ENCODE results near the gene ZNF507. TPM values are rescaled to one million over a fixed set of nuclear protein-coding genes. Genes with fewer than 3 reads are reported as not detected.

Gene ZNF507
- total RNA-seq: 10 to 100 TPM; 29.6 to 32.9 TPM
- 6.5 TPM for polyA plus RNA-seq

DNA sequence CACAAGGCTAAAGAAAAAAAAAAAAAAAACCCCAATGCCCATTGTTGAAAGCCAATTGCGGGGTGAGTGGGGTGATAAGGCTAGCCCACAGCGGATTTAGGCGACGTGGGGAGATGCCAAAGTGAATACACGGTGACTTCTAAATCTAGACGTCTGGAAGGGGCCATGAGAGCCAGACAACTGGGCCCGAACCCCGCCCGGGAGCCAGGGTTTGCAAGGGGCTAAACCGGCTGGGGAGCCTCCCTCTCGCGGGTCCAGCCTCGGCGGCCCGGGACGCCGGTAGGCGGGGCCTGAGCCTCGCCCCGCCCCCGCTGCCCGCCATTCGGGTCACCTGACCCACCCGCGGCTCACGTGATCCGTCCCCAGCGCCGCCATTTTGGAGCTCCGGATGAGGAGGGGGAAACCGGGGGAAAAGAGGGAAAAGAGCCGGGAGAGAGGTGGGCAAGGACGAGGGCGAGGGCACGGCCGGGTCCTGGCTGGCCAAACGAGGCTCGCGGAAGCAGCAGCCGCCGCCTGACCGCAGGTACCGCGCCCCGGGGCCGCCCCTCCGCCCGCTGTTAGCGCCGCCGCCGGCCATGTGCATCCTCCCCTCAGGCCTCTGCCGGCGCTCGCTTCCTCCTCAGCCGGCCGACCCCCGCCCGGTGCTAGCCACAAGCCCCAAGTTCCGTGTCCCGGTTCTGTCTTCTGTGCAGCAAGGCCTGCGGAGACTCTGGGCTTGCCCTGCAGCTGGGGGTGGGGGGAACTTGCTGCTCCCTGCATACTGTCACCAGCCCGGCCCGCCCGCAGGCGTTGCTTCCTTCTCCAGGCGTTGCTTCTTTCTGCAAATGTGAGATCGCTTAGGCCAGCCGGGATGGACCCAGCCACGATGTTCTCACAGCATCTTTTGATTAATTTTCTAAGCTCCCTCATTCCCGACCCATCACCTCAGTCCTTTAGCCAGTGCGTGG is at the start of gene ZNF507:
TSS of gene ZNF507 (plus strand) at position 350 of the 947 bp plus-strand sequence. CDS start 7,221 bp downstream, outside the sequence.
- no peaks in the 10 kb centered on the region for H3K9me3 ChIP-seq (ENCODE audit: low read length)
- H3K27me3 Mint-ChIP-seq: peaks cover 4 to 6% of the 10 kb centered on the region in 2 donors
- ChIA-PET POLR2A (interaction anchor here (1.5 to 1.6 kb wide), 2 partner anchors 60 to 235 kb away, joined by 3 to 11 read pairs; partner anchors contain the start of gene DPY19L3), CTCF (interaction anchor here (0.9 to 2.1 kb wide), 2 partner anchors 59 to 224 kb away, joined by 4 to 5 read pairs; partner anchors contain the start of gene DPY19L3)
- H3K27ac Mint-ChIP-seq: peak within 1 kb of the TSS; percentile 81 to 99 (median 97)
- peak within 1 kb of the TSS; percentile 92 to 100 (median 97) for H3K4me3 Mint-ChIP-seq
- peak within 1 kb of the TSS; percentile 75 for H3K27ac ChIP-seq (ENCODE audit: low read depth, low read length)
- H3K4me1 ChIP-seq (ENCODE audit: insufficient read depth, low read length): peaks cover 39% of the 10 kb centered on the region
- peak; percentile 77 to 85 (median 77) for DNase-seq
- peaks cover 38 to 48% (median 44%) of the 10 kb centered on the region in 3 donors for H3K4me1 Mint-ChIP-seq
- H3K36me3 Mint-ChIP-seq: peaks cover 2 to 40% (median 9%) of the 10 kb centered on the region in 3 donors
- no peaks in the 10 kb centered on the region for H3K9me3 Mint-ChIP-seq
- H3K27me3 ChIP-seq (ENCODE audit: insufficient read depth, low read length, poor library complexity, severe bottlenecking): no peaks in the 10 kb centered on the region
- H3K36me3 ChIP-seq (ENCODE audit: insufficient read depth, low read length): peaks cover 18% of the 10 kb centered on the region
- H3K4me3 ChIP-seq (ENCODE audit: low read length): peak within 1 kb of the TSS; percentile 95

GRCh38 chr19:32296694-32297093 is 48.7 kb upstream of the ZNF507 start:
- no peak overlapping the region for H3K4me3 ChIP-seq (ENCODE audit: low read length)
- H3K9me3 Mint-ChIP-seq: peaks cover 3 to 15% (median 7%) of the 10 kb centered on the region in 5 donors
- DNase-seq: no peak
- H3K36me3 ChIP-seq (ENCODE audit: insufficient read depth, low read length): no peaks in the 10 kb centered on the region
- no peaks in the 10 kb centered on the region for H3K4me1 ChIP-seq (ENCODE audit: insufficient read depth, low read length)
- H3K36me3 Mint-ChIP-seq: no peaks in the 10 kb centered on the region
- peaks cover 5 to 16% of the 10 kb centered on the region in 2 donors for H3K27me3 Mint-ChIP-seq
- no peak overlapping the region for H3K27ac ChIP-seq (ENCODE audit: low read depth, low read length)
- H3K4me1 Mint-ChIP-seq: no peaks in the 10 kb centered on the region
- CTCF ChIA-PET: no interaction called here
- H3K4me3 Mint-ChIP-seq: no peak overlapping the region
- no peaks in the 10 kb centered on the region for H3K9me3 ChIP-seq (ENCODE audit: low read length)
- POLR2A ChIA-PET: no interaction called here
- no peak overlapping the region for H3K27ac Mint-ChIP-seq
- no peaks in the 10 kb centered on the region for H3K27me3 ChIP-seq (ENCODE audit: insufficient read depth, low read length, poor library complexity, severe bottlenecking)

DNA sequence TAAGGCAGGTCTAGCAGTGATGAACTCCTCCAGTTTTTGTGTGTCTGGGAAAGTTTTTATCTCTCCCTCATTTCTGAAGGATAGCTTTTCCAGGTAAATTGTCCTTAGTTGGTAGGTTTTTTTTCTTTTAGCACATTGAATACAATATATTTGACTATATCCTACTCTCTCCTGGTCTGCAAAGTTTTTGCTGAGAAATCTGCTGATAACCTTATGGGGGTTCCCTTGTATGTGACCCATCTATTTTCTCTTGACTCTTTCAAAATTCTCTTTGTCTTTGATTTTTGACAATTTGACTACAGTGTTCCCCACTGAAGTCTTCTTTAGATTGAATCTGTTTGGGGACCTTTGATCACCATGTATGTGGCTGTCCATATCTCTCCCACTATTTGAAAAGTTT is 42.6 kb upstream of the ZNF507 start:
- Mint-ChIP-seq H3K27me3 (peaks cover 4 to 50% of the 10 kb centered on the region in 2 donors), H3K27ac (no peak overlapping the region), H3K4me3 (no peak overlapping the region), H3K4me1 (no peaks in the 10 kb centered on the region), H3K9me3 (peaks cover 21 to 32% (median 29%) of the 10 kb centered on the region in 5 donors), H3K36me3 (peaks cover 0 to 5% (median 0%) of the 10 kb centered on the region in 3 donors)
- no peaks in the 10 kb centered on the region for H3K27me3 ChIP-seq (ENCODE audit: insufficient read depth, low read length, poor library complexity, severe bottlenecking)
- H3K4me3 ChIP-seq (ENCODE audit: low read length): no peak overlapping the region
- POLR2A ChIA-PET: no interaction called here
- CTCF ChIA-PET: no interaction called here
- no peaks in the 10 kb centered on the region for H3K4me1 ChIP-seq (ENCODE audit: insufficient read depth, low read length)
- no peaks in the 10 kb centered on the region for H3K36me3 ChIP-seq (ENCODE audit: insufficient read depth, low read length)
- no peaks in the 10 kb centered on the region for H3K9me3 ChIP-seq (ENCODE audit: low read length)
- DNase-seq: no peak
- H3K27ac ChIP-seq (ENCODE audit: low read depth, low read length): no peak overlapping the region

DNA sequence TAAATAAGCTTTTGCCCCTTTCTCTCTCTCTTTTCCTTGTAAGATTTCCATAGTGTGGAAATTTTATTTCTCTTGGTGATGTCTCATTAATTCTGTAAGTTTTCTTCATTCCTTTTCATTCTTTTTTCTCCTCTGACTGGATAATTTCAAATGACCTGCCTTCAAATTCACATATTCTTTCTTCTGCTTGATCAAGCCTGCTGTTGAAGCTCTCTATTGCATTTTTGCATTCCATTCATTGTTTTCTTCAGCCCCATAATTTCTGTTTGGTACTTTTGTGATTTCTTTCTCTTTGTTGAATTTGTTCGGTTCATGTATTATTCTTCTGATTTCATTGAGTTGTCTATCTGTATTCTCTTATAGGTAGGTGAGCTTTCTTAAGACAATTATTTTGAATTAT is 42.2 kb upstream of the ZNF507 start:
- Mint-ChIP-seq H3K4me3 (no peak overlapping the region), H3K27me3 (peaks cover 4 to 55% of the 10 kb centered on the region in 2 donors), H3K4me1 (no peaks in the 10 kb centered on the region), H3K36me3 (peaks cover 0 to 5% (median 0%) of the 10 kb centered on the region in 3 donors), H3K9me3 (peaks cover 21 to 32% (median 29%) of the 10 kb centered on the region in 5 donors), H3K27ac (no peak overlapping the region)
- H3K36me3 ChIP-seq (ENCODE audit: insufficient read depth, low read length): no peaks in the 10 kb centered on the region
- DNase-seq: no peak
- ChIA-PET POLR2A (no interaction called here), CTCF (no interaction called here)
- no peaks in the 10 kb centered on the region for H3K9me3 ChIP-seq (ENCODE audit: low read length)
- H3K4me3 ChIP-seq (ENCODE audit: low read length): no peak overlapping the region
- no peaks in the 10 kb centered on the region for H3K27me3 ChIP-seq (ENCODE audit: insufficient read depth, low read length, poor library complexity, severe bottlenecking)
- no peaks in the 10 kb centered on the region for H3K4me1 ChIP-seq (ENCODE audit: insufficient read depth, low read length)
- no peak overlapping the region for H3K27ac ChIP-seq (ENCODE audit: low read depth, low read length)

GRCh38 chr19:32307591-32307990 is 37.8 kb upstream of the ZNF507 start:
- ChIA-PET CTCF (no interaction called here), POLR2A (no interaction called here)
- peaks cover 20 to 72% of the 10 kb centered on the region in 2 donors for H3K27me3 Mint-ChIP-seq
- H3K4me1 Mint-ChIP-seq: no peaks in the 10 kb centered on the region
- DNase-seq: no peak
- H3K27me3 ChIP-seq (ENCODE audit: insufficient read depth, low read length, poor library complexity, severe bottlenecking): peaks cover 3% of the 10 kb centered on the region
- no peaks in the 10 kb centered on the region for H3K9me3 ChIP-seq (ENCODE audit: low read length)
- H3K4me1 ChIP-seq (ENCODE audit: insufficient read depth, low read length): no peaks in the 10 kb centered on the region
- peaks cover 0 to 5% (median 0%) of the 10 kb centered on the region in 3 donors for H3K36me3 Mint-ChIP-seq
- H3K4me3 ChIP-seq (ENCODE audit: low read length): no peak overlapping the region
- H3K4me3 Mint-ChIP-seq: no peak overlapping the region
- H3K27ac Mint-ChIP-seq: no peak overlapping the region
- H3K27ac ChIP-seq (ENCODE audit: low read depth, low read length): no peak overlapping the region
- peaks cover 10 to 23% (median 16%) of the 10 kb centered on the region in 5 donors for H3K9me3 Mint-ChIP-seq
- no peaks in the 10 kb centered on the region for H3K36me3 ChIP-seq (ENCODE audit: insufficient read depth, low read length)

DNA sequence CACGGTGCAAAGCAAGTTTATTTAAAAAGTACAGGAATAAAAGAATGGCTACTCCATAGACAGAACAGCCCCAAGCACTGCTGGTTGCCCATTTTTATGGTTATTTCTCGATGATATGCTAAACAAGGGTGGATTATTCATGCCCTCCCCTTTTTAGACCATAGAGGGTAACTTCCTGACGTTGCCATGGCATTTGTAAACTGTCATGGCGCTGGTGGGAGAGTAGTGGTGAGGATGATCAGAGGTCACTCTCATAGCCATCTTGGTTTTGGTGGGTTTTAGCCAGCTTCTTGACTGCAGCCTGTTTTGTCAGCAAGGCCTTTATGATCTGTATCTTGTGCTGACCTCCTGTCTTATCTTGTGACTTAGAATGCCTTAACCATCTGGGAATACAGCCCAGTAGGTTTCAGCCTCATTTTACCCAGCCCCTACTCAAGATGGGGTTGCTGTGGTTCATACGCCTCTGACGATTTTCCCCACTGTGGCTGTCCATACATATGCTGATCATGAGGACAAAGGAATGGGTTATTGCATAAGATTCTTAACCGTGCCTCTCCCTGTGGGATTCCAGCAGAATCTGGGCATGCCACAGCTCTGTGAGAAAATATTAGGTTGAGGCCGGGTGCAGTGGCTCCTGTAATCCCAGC is 36.9 kb upstream of the ZNF507 start:
- Histone ChIP-seq H3K27me3 (ENCODE audit: insufficient read depth, low read length, poor library complexity, severe bottlenecking) (peaks cover 3% of the 10 kb centered on the region), H3K4me3 (ENCODE audit: low read length) (no peak overlapping the region), H3K9me3 (ENCODE audit: low read length) (no peaks in the 10 kb centered on the region), H3K36me3 (ENCODE audit: insufficient read depth, low read length) (no peaks in the 10 kb centered on the region), H3K4me1 (ENCODE audit: insufficient read depth, low read length) (no peaks in the 10 kb centered on the region), H3K27ac (ENCODE audit: low read depth, low read length) (no peak overlapping the region)
- no peak for DNase-seq
- no peak overlapping the region for H3K27ac Mint-ChIP-seq
- H3K27me3 Mint-ChIP-seq: peaks cover 20 to 65% of the 10 kb centered on the region in 2 donors
- H3K36me3 Mint-ChIP-seq: peaks cover 0 to under 1% (median 0%) of the 10 kb centered on the region in 3 donors
- ChIA-PET CTCF (no interaction called here), POLR2A (no interaction called here)
- peaks cover 3 to 13% (median 8%) of the 10 kb centered on the region in 5 donors for H3K9me3 Mint-ChIP-seq
- no peaks in the 10 kb centered on the region for H3K4me1 Mint-ChIP-seq
- no peak overlapping the region for H3K4me3 Mint-ChIP-seq

GRCh38 chr19:32309711-32310390 is 35.6 kb upstream of the ZNF507 start:
- peaks cover 18 to 67% of the 10 kb centered on the region in 2 donors for H3K27me3 Mint-ChIP-seq
- no peak overlapping the region for H3K27ac Mint-ChIP-seq
- H3K4me1 ChIP-seq (ENCODE audit: insufficient read depth, low read length): no peaks in the 10 kb centered on the region
- no peak for DNase-seq
- H3K4me3 ChIP-seq (ENCODE audit: low read length): no peak overlapping the region
- H3K9me3 Mint-ChIP-seq: peaks cover 0 to 2% (median 0%) of the 10 kb centered on the region in 5 donors
- CTCF ChIA-PET: no interaction called here
- no peak overlapping the region for H3K4me3 Mint-ChIP-seq
- H3K4me1 Mint-ChIP-seq: no peaks in the 10 kb centered on the region
- POLR2A ChIA-PET: no interaction called here
- peaks cover 3% of the 10 kb centered on the region for H3K27me3 ChIP-seq (ENCODE audit: insufficient read depth, low read length, poor library complexity, severe bottlenecking)
- H3K9me3 ChIP-seq (ENCODE audit: low read length): no peaks in the 10 kb centered on the region
- no peak overlapping the region for H3K27ac ChIP-seq (ENCODE audit: low read depth, low read length)
- no peaks in the 10 kb centered on the region for H3K36me3 Mint-ChIP-seq
- no peaks in the 10 kb centered on the region for H3K36me3 ChIP-seq (ENCODE audit: insufficient read depth, low read length)
